Osteoblast (primary cell): ENCODE data around the gene FMOD. TPM values are rescaled to one million over a fixed set of nuclear protein-coding genes. Genes with fewer than 3 reads are reported as not detected.
A peak's percentile ranks its signal among the peaks of the same experiment; 100 is the strongest.

Source experiments
- DNase-seq: peaks from one replicate; pipeline ENCODE4 v3.0.0; 2011; ENCODE audit warnings: low spot score, mixed read lengths; ENCODE audit not compliant: insufficient read length; ENCODE audit errors: missing footprints
- H2AFZ ChIP-seq: 2 replicates; pipeline ENCODE4 v1.6.0; 2011; ENCODE audit warnings: mild to moderate bottlenecking, low read length
- H3K27ac ChIP-seq: 2 replicates; pipeline ENCODE4 v1.5.1; 2011; ENCODE audit warnings: mild to moderate bottlenecking, low read depth, low read length, moderate library complexity
- H3K27me3 ChIP-seq: 2 replicates; pipeline ENCODE4 v1.6.0; 2012; ENCODE audit warnings: mild to moderate bottlenecking, control low read depth, inconsistent platforms, low read length, moderate library complexity; ENCODE audit not compliant: insufficient read depth
- H3K36me3 ChIP-seq: 2 replicates; pipeline ENCODE4 v1.5.1; 2011; ENCODE audit warnings: mild to moderate bottlenecking, low read length, control low read depth, moderate library complexity; ENCODE audit not compliant: insufficient read depth
- H3K4me1 ChIP-seq: 2 replicates; pipeline ENCODE4 v1.5.1; 2011; ENCODE audit warnings: mild to moderate bottlenecking, low read length, control low read depth, moderate library complexity; ENCODE audit not compliant: insufficient read depth
- H3K4me2 ChIP-seq: 2 replicates; pipeline ENCODE4 v1.6.0; 2011; ENCODE audit warnings: mild to moderate bottlenecking, low read length; ENCODE audit not compliant: insufficient read depth
- H3K4me3 ChIP-seq: fragments of 200-600 bp; sonication (generic); 3 replicates; pipeline ENCODE4 v1.5.1; 2012; ENCODE audit warnings: mild to moderate bottlenecking, low read length, inconsistent platforms; ENCODE audit not compliant: insufficient read depth
- H3K79me2 ChIP-seq: 2 replicates; pipeline ENCODE4 v1.6.0; 2012; ENCODE audit warnings: mild to moderate bottlenecking, low read length, control low read depth, inconsistent platforms; ENCODE audit not compliant: insufficient read depth
- H3K9me3 ChIP-seq: 2 replicates; pipeline ENCODE4 v1.5.1; 2011; ENCODE audit warnings: low read depth, low read length, control low read depth
- H4K20me1 ChIP-seq: 2 replicates; pipeline ENCODE4 v1.6.0; 2012; ENCODE audit warnings: mild to moderate bottlenecking, low read length, control low read depth; ENCODE audit not compliant: insufficient read depth
- total RNA-seq: library from RNA; depleted of rRNA; stranded (reverse); fragments of >200 nt; gene quantifications from 2 replicates; pipeline ENCODE4 v1.2.3, GENCODE V29; 2012
- TF ChIP-seq, protein P1 (sequence below): IDR thresholded peaks from 2 replicates; pipeline ENCODE4 v1.5.1; 2011; ENCODE audit warnings: mild to moderate bottlenecking, low read depth, low read length, moderate library complexity; ENCODE audit errors: extremely low read depth

The FMOD gene
- total RNA-seq, 1 donor, result 2.9 TPM

DNA sequence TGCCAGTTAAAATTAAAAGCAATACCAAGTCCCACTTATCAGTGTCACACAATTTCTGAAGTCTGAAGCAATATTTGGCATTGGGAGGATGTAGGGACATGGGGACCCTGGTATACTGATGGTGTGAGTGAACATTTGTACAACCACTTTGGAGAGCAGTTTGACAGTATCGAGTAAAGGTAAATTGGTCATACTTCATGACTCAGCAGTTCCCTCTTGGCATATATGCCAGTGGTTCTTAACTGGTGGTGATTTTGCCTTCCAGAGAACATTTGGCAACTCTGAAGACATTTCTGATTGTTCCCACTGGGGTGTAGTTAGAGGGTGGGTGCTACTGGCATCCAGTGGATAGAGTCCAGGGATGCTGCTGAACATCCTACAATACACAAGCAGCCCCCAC, 19.7 kb downstream of the FMOD start:
- Histone ChIP-seq H3K9me3 (no peaks in the 10 kb centered on the region), H3K27me3 (peaks cover 44% of the 10 kb centered on the region), H4K20me1 (no peaks in the 10 kb centered on the region), H2AFZ (no peak overlapping the region), H3K36me3 (no peaks in the 10 kb centered on the region), H3K79me2 (no peaks in the 10 kb centered on the region), H3K4me3 (no peak overlapping the region), H3K4me2 (no peak overlapping the region), H3K27ac (no peak overlapping the region), H3K4me1 (peaks cover 8% of the 10 kb centered on the region)
- DNase-seq, result no peak
- TF ChIP-seq, protein P1, sequence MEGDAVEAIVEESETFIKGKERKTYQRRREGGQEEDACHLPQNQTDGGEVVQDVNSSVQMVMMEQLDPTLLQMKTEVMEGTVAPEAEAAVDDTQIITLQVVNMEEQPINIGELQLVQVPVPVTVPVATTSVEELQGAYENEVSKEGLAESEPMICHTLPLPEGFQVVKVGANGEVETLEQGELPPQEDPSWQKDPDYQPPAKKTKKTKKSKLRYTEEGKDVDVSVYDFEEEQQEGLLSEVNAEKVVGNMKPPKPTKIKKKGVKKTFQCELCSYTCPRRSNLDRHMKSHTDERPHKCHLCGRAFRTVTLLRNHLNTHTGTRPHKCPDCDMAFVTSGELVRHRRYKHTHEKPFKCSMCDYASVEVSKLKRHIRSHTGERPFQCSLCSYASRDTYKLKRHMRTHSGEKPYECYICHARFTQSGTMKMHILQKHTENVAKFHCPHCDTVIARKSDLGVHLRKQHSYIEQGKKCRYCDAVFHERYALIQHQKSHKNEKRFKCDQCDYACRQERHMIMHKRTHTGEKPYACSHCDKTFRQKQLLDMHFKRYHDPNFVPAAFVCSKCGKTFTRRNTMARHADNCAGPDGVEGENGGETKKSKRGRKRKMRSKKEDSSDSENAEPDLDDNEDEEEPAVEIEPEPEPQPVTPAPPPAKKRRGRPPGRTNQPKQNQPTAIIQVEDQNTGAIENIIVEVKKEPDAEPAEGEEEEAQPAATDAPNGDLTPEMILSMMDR, result no peak

DNA sequence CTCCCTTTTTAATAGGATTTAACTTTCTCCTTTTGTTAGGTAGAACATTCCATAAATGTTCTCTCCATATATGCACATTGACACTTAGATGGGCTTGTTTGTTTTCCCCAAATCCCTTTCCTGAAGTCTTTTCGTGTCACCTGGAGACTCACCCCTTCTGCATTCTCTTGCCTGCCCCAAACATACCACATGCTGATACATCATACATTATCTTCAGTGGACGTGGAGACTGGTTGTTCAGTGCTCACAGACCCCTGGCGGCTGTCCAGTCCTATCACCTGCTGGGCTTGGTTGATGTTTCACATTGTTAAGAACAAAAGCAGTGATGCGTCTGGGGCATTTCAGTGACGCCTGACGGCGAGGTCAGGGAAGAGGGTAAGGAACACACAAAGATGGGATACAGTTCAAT, 22.2 kb downstream of the FMOD start:
- Histone ChIP-seq H3K79me2 (no peaks in the 10 kb centered on the region), H3K4me3 (no peak overlapping the region), H3K4me1 (peaks cover 8% of the 10 kb centered on the region), H4K20me1 (no peaks in the 10 kb centered on the region), H2AFZ (no peak overlapping the region), H3K36me3 (no peaks in the 10 kb centered on the region), H3K27ac (no peak overlapping the region), H3K4me2 (no peak overlapping the region), H3K27me3 (peaks cover 61% of the 10 kb centered on the region), H3K9me3 (no peaks in the 10 kb centered on the region)
- DNase-seq, result no peak
- TF ChIP-seq, protein P1, result no peak

DNA sequence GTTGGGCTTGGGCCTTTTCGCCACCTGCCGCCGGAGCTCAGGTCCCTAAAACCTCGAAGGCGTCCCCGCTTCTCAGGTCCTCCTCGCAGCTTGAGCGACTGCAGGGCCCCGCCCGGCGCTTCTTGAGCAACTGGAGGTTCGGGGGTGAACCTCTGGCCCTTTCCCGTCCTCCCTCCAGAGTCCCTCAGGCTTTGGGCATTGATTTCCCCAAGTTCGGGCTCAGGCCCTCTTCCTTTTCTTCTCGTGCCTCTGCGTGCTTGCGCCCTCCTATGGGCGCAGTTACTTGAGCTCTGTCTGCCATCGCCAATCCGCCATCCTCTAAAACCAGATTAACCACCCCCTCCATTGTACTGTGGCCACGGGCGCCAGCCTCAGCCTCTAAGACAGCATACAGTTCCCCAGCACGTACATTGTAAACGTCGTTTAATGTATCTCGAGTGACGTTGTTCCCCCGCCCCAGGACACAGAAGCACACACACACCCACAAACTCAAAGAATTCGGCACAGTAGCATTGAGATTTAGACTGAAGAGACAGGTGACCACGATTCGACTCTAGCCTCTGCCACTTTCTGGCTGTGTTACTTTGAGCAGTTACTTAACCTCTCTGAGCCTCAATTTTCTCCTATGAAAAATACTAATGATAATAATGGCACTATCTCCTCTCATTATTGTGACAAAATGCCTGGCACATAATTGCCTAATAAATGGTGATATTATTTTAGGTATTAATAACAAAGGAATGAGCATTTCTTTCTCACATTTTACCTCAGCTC, 23.1 kb downstream of the FMOD start:
- Histone ChIP-seq H3K27ac (no peak overlapping the region), H3K4me2 (peak overlapping the region; percentile 88), H2AFZ (peak overlapping the region; percentile 89), H3K27me3 (peaks cover 67% of the 10 kb centered on the region), H3K9me3 (no peaks in the 10 kb centered on the region), H4K20me1 (no peaks in the 10 kb centered on the region), H3K4me1 (peaks cover 8% of the 10 kb centered on the region), H3K79me2 (no peaks in the 10 kb centered on the region), H3K4me3 (peak overlapping the region; percentile 66), H3K36me3 (no peaks in the 10 kb centered on the region)
- DNase-seq, result peak; percentile 92
- TF ChIP-seq, protein P1, result peak; percentile 45

DNA sequence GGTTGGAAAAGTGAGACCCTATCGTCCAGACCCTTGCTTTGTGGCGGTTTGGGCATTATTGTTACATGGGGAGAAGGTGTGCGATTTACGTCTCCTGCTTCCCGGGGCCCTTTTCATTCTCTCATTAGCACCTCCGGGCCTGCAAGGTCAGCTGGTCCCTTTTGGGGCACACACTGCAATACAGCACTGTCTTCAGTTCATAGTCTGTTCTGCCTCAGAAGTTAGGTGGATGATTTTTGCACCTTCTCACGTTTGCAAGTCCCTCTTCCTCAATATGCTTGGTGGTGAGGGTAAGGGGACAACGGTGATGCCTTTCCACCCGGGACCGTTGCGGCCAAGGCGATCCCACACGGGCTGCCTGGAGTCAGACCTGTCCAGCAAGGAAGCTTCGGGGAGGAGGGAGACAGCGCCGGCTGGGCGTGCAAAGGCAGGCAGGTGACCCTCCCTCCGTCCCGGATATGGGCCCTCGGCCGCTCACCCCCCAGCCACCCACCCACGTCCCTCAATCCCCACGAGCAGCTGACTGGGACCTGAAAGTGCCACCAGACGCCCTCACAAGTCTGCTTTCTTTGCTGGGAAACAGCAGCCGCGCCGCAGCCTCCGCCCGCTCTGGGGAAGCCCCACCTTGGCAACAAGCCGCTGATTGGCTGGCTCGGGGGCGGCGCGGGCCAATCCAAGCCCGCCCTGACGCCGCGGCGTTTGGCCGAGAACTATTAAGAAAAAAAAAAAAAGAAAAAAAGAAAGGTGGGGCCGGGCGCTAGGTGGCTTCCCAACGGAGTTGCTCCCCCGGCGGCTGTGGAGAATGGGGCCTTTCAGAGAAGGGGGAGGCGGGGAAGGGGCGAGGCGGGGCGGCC, 23.9 kb downstream of the FMOD start:
- no peak overlapping the region for H3K27ac ChIP-seq
- H3K4me1 ChIP-seq, result peaks cover 8% of the 10 kb centered on the region
- peak overlapping the region; percentile 89 for H2AFZ ChIP-seq
- peak; percentile 99 for DNase-seq
- TF ChIP-seq, protein P1, result no peak
- peaks cover 70% of the 10 kb centered on the region for H3K27me3 ChIP-seq
- no peaks in the 10 kb centered on the region for H3K36me3 ChIP-seq
- H3K4me2 ChIP-seq, result peak overlapping the region; percentile 88
- no peaks in the 10 kb centered on the region for H3K79me2 ChIP-seq
- no peaks in the 10 kb centered on the region for H3K9me3 ChIP-seq
- no peaks in the 10 kb centered on the region for H4K20me1 ChIP-seq
- peak overlapping the region; percentile 66 for H3K4me3 ChIP-seq
